GM06990 (cell line): Measurements from ENCODE around the gene STOML2.

Experiments used
- DNase-seq: peaks from one replicate; pipeline ENCODE4 v3.0.0-alpha.2; 2011; ENCODE audit not compliant: insufficient read length; ENCODE audit errors: extremely low read depth
- H3K27me3 ChIP-seq: replicated peaks from 2 replicates; pipeline ENCODE4 v1.6.0; 2011; ENCODE audit warnings: low read length; ENCODE audit not compliant: control insufficient read depth, insufficient read depth
- H3K36me3 ChIP-seq: 2 replicates; pipeline ENCODE4 v1.5.1; 2011; ENCODE audit warnings: low read length; ENCODE audit not compliant: control insufficient read depth, insufficient read depth
- H3K4me3 ChIP-seq: replicated peaks from 2 replicates; pipeline ENCODE4 v1.5.1; 2011; ENCODE audit warnings: low read depth, mild to moderate bottlenecking, control low read depth, low read length
- TF ChIP-seq, protein P1 (sequence below): IDR thresholded peaks from 2 replicates; pipeline ENCODE4 v1.5.1; 2011; ENCODE audit warnings: low read length, control low read depth, mild to moderate bottlenecking, inconsistent platforms; ENCODE audit not compliant: insufficient read depth, poor library complexity, severe bottlenecking

Gene STOML2

DNA sequence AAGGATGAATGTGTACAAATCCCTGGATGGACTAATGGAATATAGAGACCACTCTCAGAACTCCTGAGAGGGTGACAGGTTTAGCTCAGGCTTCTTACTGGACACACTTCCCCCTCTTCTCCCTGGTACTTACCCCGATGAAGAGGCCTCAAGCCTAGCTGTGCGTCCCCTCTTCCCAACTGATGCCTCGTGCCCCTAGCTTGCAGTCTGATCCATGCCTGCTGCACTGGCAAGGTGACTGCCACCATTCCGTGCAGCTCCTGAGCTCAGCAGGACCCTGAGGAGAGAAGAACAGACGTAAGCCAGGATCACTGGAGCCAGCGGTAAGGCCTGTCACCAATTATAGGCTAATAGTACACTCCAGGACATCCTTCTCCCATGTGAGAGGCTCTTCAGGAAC lies 5.5 kb upstream of the STOML2 start:
- Histone ChIP-seq H3K4me3 (no peak overlapping the region), H3K36me3 (peaks cover 9% of the 10 kb centered on the region), H3K27me3 (no peaks in the 10 kb centered on the region)
- no peak for DNase-seq
- TF ChIP-seq, protein P1, sequence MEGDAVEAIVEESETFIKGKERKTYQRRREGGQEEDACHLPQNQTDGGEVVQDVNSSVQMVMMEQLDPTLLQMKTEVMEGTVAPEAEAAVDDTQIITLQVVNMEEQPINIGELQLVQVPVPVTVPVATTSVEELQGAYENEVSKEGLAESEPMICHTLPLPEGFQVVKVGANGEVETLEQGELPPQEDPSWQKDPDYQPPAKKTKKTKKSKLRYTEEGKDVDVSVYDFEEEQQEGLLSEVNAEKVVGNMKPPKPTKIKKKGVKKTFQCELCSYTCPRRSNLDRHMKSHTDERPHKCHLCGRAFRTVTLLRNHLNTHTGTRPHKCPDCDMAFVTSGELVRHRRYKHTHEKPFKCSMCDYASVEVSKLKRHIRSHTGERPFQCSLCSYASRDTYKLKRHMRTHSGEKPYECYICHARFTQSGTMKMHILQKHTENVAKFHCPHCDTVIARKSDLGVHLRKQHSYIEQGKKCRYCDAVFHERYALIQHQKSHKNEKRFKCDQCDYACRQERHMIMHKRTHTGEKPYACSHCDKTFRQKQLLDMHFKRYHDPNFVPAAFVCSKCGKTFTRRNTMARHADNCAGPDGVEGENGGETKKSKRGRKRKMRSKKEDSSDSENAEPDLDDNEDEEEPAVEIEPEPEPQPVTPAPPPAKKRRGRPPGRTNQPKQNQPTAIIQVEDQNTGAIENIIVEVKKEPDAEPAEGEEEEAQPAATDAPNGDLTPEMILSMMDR: no peak

DNA sequence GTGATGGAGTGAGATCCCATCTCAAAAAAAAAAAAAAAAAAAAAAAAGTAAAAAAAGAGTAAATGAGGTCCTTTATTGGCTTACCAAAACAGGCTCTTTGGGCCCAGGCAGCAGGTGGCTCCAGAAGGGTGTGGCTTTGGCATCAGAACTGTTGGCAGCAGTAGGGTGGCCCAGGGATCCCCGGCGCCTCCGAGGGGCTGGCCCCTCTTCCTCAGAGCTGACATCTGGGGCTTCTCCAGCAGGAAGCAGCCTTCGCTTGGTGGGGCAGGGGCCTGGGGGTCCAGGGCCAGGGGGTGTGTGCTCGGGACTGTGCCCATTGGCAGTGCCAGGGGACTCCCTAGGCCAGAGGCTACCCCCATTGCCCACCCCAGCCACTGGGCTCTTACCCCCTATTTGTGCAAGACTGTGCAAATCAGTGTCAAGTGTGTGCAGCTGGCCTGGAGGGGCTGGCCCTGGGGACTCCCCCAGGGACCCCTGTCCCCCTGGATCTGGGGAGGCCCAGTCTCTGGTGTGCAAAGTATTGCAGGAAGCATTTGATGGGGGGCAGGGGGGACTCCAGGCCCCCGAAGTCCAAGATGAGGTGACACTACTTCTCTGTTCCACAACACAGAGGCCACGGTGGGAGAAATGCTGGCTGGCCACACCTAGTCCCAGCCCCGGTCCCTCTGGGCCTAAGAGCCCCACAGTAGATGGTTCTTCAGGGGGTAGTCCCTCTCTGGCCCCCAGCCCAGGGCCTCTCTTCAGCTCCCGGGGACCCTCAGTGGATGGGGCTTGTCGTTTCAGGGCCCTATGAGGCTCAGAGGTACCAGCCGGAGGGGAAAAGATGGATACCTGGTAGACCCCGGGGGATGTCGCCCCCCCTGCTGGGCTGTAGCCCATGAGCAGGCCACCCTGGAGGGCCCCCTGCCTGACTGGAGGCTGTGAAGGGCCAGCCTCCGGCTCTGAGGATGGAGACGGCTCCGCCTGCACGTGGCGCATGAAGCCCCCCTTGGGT lies 4.7 kb upstream of the STOML2 start:
- Histone ChIP-seq H3K36me3 (peaks cover 9% of the 10 kb centered on the region), H3K27me3 (no peaks in the 10 kb centered on the region), H3K4me3 (no peak overlapping the region)
- DNase-seq: no peak
- TF ChIP-seq, protein P1: no peak

DNA sequence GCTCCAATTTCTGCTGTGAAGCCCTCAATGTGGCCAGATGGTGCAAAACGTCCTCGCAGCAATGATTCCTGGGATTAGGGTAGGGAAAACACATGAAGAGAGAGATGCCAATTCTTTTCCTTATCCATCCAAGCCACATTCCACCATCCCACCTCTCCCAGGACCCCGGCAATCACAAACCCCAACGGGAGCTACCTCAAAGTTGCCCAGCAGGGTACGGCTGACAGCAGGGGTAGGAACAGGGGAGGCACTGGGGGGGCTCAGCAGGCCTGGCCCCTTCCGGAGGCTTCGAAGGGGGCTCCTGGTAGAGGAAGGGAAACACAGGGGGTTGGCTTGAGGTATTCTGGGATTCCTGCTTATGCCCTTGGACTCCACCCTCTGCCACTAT lies 3.4 kb upstream of the STOML2 start:
- no peak for DNase-seq
- TF ChIP-seq, protein P1: no peak
- Histone ChIP-seq H3K4me3 (no peak overlapping the region), H3K27me3 (no peaks in the 10 kb centered on the region), H3K36me3 (peaks cover 11% of the 10 kb centered on the region)

DNA sequence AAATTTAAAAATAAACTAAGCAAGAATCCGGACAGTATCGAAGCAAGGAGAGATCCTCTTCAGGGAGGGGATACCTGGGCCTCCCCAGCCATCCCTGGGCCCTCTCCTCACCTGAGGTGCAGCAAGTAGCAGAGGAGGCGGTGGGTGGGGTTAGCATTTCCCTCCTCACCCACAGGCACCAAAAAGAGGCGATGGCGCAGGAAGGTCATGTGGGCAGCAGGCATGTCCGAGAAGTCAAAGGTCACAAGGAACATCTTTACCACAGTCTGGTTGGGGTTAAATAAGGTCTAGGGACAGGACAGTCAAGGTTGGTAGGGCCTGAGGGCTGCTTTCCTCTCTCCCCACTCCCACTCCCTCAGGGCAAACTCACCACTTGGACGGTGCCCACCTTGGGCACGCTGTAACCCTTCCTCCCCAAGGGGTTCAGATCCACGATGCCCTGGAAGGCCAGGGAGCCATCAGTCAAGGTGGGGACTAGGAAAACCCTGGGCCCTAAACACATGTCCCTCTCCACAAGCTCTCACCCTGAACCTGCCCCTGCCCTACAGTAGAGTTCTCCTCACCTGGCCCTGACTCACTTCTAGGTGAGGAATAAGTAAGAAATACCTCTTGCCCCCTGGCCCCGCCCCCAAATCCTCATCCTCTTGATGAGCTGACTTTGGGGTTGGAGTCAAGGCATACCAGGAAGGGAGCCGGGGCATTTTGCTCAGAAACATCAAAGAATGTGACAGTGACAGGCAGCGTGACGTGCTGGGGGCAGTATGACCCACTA lies 2.8 kb upstream of the STOML2 start:
- H3K4me3 ChIP-seq: no peak overlapping the region
- TF ChIP-seq, protein P1: no peak
- H3K36me3 ChIP-seq: peaks cover 13% of the 10 kb centered on the region

DNA sequence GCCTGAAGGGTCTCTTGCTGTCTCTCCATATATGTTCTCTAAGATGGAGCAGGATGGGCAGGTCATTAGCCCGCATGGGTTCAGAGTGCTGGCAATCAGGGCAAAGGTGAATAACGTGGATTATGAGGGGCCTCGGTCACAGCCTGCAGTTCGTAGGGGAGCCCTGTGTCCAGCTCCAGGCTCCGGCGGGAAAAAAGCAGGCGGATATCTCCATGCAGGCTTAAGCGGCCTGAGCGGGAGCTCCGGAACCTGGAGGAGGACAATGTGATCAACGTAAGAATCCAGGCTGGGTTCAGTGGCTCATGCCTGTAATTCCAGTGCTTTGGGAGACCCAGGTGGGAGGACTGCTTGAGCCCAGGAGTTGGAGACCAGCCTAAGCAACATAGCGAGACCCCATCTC lies 2.2 kb upstream of the STOML2 start:
- Histone ChIP-seq H3K27me3 (no peaks in the 10 kb centered on the region), H3K36me3 (peaks cover 18% of the 10 kb centered on the region)
- TF ChIP-seq, protein P1: no peak

More for the DNA sequence above, 2.8 kb upstream of the STOML2 start:
- no peak for DNase-seq
- H3K27me3 ChIP-seq: no peaks in the 10 kb centered on the region

More for the DNA sequence above, 2.2 kb upstream of the STOML2 start:
- H3K4me3 ChIP-seq: no peak overlapping the region
- DNase-seq: no peak
